IMR-90 (cell line): ENCODE data around the gene NKAIN2. TPM values are rescaled to one million over a fixed set of nuclear protein-coding genes. Genes with fewer than 3 reads are reported as not detected.
"Not testable (repeated sequence)": the region's sequence is repeated elsewhere in the genome, so short reads cannot be mapped to it uniquely, and the experiment has no call there.

ENCODE experiments used
- ATAC-seq: fragments of 200-7000 bp; cut with Tn5 transposase; 2 replicates; pipeline ENCODE4 v1.9.1; 2020; ENCODE audit warnings: low read depth, mild to moderate bottlenecking, moderate library complexity
- BruUV-seq: library from RNA; stranded (reverse); fragments of 400-500 nt; replicated peaks from 2 replicates; lab custom pipeline; 2021; lab: Mats Ljungman, UMichigan
- CTCF ChIA-PET: fragments of 300-600 bp; formaldehyde crosslinking; extraction: SDS; loops from one replicate; lab custom pipeline; 2021; ENCODE audit warnings: antibody characterized with exemption; lab: Yijun Ruan, JAX
- POLR2A ChIA-PET: fragments of 300-600 bp; sonication (Branson Sonifier 250); formaldehyde crosslinking; loops from one replicate; lab custom pipeline; 2022; ENCODE audit warnings: antibody characterized with exemption; ENCODE audit not compliant: unreplicated experiment; lab: Charles Lee
- DNase-seq: peaks from one replicate; pipeline ENCODE4 v3.0.0; 2013
- H2AFZ ChIP-seq: replicated peaks from 2 replicates; pipeline ENCODE3; 2013; ENCODE audit warnings: low read length, mild to moderate bottlenecking; ENCODE audit not compliant: poor library complexity
- H2AK5ac ChIP-seq: 2 replicates; pipeline ENCODE4 v1.6.1; 2013; ENCODE audit warnings: low read depth, low read length, inconsistent platforms
- H2AK9ac ChIP-seq: replicated peaks from 2 replicates; pipeline ENCODE3; 2013; ENCODE audit warnings: mild to moderate bottlenecking, low read depth, low read length, moderate library complexity; ENCODE audit not compliant: poor library complexity
- H2BK120ac ChIP-seq: 2 replicates; pipeline ENCODE4 v1.6.1; 2013; ENCODE audit warnings: low read depth, low read length, inconsistent platforms
- H2BK15ac ChIP-seq: 3 replicates; pipeline ENCODE4 v1.6.1; 2013; ENCODE audit warnings: low read depth, low read length, inconsistent platforms
- H2BK20ac ChIP-seq: 2 replicates; pipeline ENCODE4 v1.6.1; 2013; ENCODE audit warnings: low read depth, mild to moderate bottlenecking, inconsistent platforms, low read length, moderate library complexity
- H2BK5ac ChIP-seq: 2 replicates; pipeline ENCODE4 v1.6.1; 2013; ENCODE audit warnings: mild to moderate bottlenecking, low read depth, low read length, inconsistent platforms; ENCODE audit not compliant: poor library complexity, severe bottlenecking
- H3K14ac ChIP-seq: replicated peaks from 2 replicates; pipeline ENCODE4 v1.6.1; 2013; ENCODE audit warnings: low read depth, low read length, inconsistent platforms
- H3K18ac ChIP-seq: 2 replicates; pipeline ENCODE4 v1.6.1; 2013; ENCODE audit warnings: low read depth, low read length, control low read depth
- H3K23ac ChIP-seq: 2 replicates; pipeline ENCODE4 v1.6.1; 2013; ENCODE audit warnings: low read depth, low read length, inconsistent platforms
- H3K27ac ChIP-seq: 2 replicates; pipeline ENCODE4 v1.5.1; 2013; ENCODE audit warnings: mild to moderate bottlenecking, control low read depth, low read length; ENCODE audit not compliant: insufficient read depth
- H3K27me3 ChIP-seq: 2 replicates; pipeline ENCODE4 v1.6.1; 2013; ENCODE audit warnings: low read length; ENCODE audit not compliant: control insufficient read depth, insufficient read depth
- H3K36me3 ChIP-seq: 2 replicates; pipeline ENCODE4 v1.6.1; 2013; ENCODE audit warnings: low read length, mixed read lengths; ENCODE audit not compliant: control insufficient read depth, insufficient read depth
- H3K4ac ChIP-seq: 2 replicates; pipeline ENCODE4 v1.6.1; 2013; ENCODE audit warnings: low read depth, low read length, inconsistent platforms
- H3K4me1 ChIP-seq: 2 replicates; pipeline ENCODE4 v1.6.1; 2013; ENCODE audit warnings: low read length, mixed read lengths; ENCODE audit not compliant: control insufficient read depth, insufficient read depth
- H3K4me2 ChIP-seq: 2 replicates; pipeline ENCODE4 v1.6.1; 2013; ENCODE audit warnings: low read depth, mild to moderate bottlenecking, control low read depth, low read length, moderate library complexity
- H3K4me3 ChIP-seq: 2 replicates; pipeline ENCODE4 v1.5.1; 2013; ENCODE audit warnings: low read depth, mild to moderate bottlenecking, control low read depth, low read length, moderate library complexity; ENCODE audit not compliant: insufficient read depth
- H3K56ac ChIP-seq: 2 replicates; pipeline ENCODE4 v1.6.1; 2013; ENCODE audit warnings: low read length, inconsistent platforms; ENCODE audit not compliant: insufficient read depth; ENCODE audit errors: extremely low read depth
- H3K79me1 ChIP-seq, 2 experiments: 2 replicates each; pipeline ENCODE4 v1.6.1; 2013; ENCODE audit warnings: low read length in 2 of 2, inconsistent platforms in 1 of 2, low read depth in 1 of 2
- H3K9ac ChIP-seq: 2 replicates; pipeline ENCODE4 v1.6.1; 2013; ENCODE audit warnings: low read depth, low read length, control low read depth
- H3K9me1 ChIP-seq: 2 replicates; pipeline ENCODE4 v1.6.1; 2013; ENCODE audit warnings: low read length, inconsistent platforms; ENCODE audit not compliant: insufficient read depth
- H3K9me3 ChIP-seq: 2 replicates; pipeline ENCODE4 v1.6.1; 2013; ENCODE audit warnings: low read length; ENCODE audit not compliant: control insufficient read depth, insufficient read depth
- H4K20me1 ChIP-seq: 2 replicates; pipeline ENCODE4 v1.6.1; 2013; ENCODE audit warnings: low read length, inconsistent platforms; ENCODE audit not compliant: insufficient read depth
- H4K5ac ChIP-seq: 2 replicates; pipeline ENCODE4 v1.6.1; 2013; ENCODE audit warnings: mild to moderate bottlenecking, low read depth, low read length, control low read depth
- H4K8ac ChIP-seq, 2 experiments: 2 replicates each; pipeline ENCODE4 v1.6.1; 2013; ENCODE audit warnings: low read depth in 2 of 2, low read length in 2 of 2, control low read depth in 1 of 2, inconsistent platforms in 1 of 2
- H4K91ac ChIP-seq: 2 replicates; pipeline ENCODE4 v1.6.1; 2013; ENCODE audit warnings: low read depth, low read length, inconsistent platforms; ENCODE audit not compliant: insufficient read depth
- WGBS, 2 experiments: methylation state at CpG; one replicate each; pipeline versions ENCODE4 v1.1.5 to v1.1.7; 2013; ENCODE audit warnings: missing lambda C conversion rate in 2 of 2; ENCODE audit not compliant: insufficient read length in 1 of 2; ENCODE audit errors: extremely low coverage in 2 of 2; 5-methylcytosine and 5-hydroxymethylcytosine counted together
- dilution Hi-C: fragments of 300-500 bp; cut with HindIII; formaldehyde crosslinking; loops from one replicate; pipeline ENCODE4 v1.14.3; 2018; ENCODE audit warnings: low sequenced_read_pairs; ENCODE audit not compliant: unreplicated experiment
- in situ Hi-C: fragments of 300-500 bp; cut with MboI; formaldehyde crosslinking; loops from 3 replicates; pipeline ENCODE4 v1.14.3; 2019; ENCODE audit warnings: low sequenced_read_pairs, inconsistent platforms, mixed read lengths
- intact Hi-C: fragments of 100-400 bp; cut with micrococcal nuclease; formaldehyde crosslinking; loops from 2 replicates; pipeline ENCODE4 v1.10.0; 2022
- polyA plus RNA-seq, 3 experiments: library from polyadenylated mRNA; depleted of rRNA; stranded (reverse); fragments of >200 nt; gene quantifications; 2 replicates each; pipeline ENCODE4 v1.2.3, GENCODE V29; 2012; ENCODE audit warnings: low replicate concordance in 1 of 3
- total RNA-seq: library from RNA; depleted of rRNA; stranded (reverse); fragments of >200 nt; gene quantifications from 2 replicates; pipeline ENCODE4 v1.2.3, GENCODE V29; 2012

NKAIN2 gene
- total and polyA plus RNA-seq, 2 of the 4 experiments (the other 2 are of a cell fraction), result not detected

- BruUV-seq, H4K91ac ChIP-seq, H3K18ac ChIP-seq, H2BK20ac ChIP-seq, H3K4me2 ChIP-seq, H3K4ac ChIP-seq, H3K9me1 ChIP-seq, H3K27ac ChIP-seq, H2BK120ac ChIP-seq, H3K36me3 ChIP-seq, dilution Hi-C loops, H3K4me3 ChIP-seq, H2AK9ac ChIP-seq, H3K23ac ChIP-seq, H3K4me1 ChIP-seq, H3K56ac ChIP-seq, H3K27me3 ChIP-seq, DNase-seq, H4K20me1 ChIP-seq, H3K9me3 ChIP-seq, H2AFZ ChIP-seq, H3K9ac ChIP-seq, intact Hi-C loops, CTCF ChIA-PET, in situ Hi-C loops, POLR2A ChIA-PET, H2BK5ac ChIP-seq, H3K14ac ChIP-seq, H2BK15ac ChIP-seq, H4K8ac ChIP-seq, ATAC-seq, H2AK5ac ChIP-seq, H3K79me1 ChIP-seq, H4K5ac ChIP-seq: not testable (repeated sequence)
- WGBS, 2 experiments, result no CpG with 5 or more reads among the region's 10 CpGs
These were observed 609.0 kb downstream of the NKAIN2 start for GRCh38 chr6:124412657-124413056.
